ENCODE data around the gene ZNF592.

DNA sequence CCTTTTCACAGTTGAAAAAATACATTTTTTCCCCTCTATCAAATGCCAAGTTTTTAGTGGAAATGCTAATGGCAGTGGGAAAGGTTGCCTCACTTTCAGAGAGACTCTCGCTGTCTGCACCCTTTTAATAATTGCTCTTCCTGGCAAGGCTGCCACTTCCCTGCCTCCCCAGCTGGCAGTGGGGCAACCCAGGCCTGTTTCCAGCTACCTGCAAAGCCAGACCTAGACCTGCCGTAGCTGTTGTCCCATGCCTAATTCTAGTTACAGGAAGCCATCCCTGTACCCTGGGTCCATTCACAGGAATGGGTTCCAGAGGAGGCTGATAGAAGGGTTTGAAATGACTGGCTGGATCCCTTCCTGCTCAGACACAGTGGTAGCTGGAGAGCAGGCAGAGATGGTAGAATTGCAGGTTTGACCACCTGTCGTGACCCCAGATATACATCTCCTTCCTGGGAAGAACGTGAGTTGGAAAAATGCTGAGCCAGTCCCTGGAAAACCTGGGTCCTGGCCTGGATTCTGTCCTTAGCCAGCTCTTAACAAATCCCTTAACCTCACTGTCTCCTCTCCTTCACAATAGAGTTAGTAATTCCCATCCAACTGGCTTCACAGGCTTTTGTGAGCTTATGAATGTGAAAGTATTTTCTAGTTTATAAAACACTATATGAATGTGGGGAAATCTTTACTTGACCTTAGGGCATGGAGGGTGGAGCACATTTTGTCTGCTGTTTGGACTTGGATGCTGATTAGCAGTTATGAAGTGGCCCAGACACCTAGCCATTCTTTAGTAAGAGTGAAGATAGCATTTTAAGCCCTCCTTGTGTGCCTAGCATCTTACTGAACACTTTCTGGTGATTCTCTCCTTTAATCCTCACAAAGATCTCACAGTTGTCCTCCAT, 55.9 kb downstream of the ZNF592 start:
- TF ChIP-seq, protein P1, sequence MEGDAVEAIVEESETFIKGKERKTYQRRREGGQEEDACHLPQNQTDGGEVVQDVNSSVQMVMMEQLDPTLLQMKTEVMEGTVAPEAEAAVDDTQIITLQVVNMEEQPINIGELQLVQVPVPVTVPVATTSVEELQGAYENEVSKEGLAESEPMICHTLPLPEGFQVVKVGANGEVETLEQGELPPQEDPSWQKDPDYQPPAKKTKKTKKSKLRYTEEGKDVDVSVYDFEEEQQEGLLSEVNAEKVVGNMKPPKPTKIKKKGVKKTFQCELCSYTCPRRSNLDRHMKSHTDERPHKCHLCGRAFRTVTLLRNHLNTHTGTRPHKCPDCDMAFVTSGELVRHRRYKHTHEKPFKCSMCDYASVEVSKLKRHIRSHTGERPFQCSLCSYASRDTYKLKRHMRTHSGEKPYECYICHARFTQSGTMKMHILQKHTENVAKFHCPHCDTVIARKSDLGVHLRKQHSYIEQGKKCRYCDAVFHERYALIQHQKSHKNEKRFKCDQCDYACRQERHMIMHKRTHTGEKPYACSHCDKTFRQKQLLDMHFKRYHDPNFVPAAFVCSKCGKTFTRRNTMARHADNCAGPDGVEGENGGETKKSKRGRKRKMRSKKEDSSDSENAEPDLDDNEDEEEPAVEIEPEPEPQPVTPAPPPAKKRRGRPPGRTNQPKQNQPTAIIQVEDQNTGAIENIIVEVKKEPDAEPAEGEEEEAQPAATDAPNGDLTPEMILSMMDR (IDR thresholded peaks at IDR 0.05) = no peak
- TF ChIP-seq POLR2A (IDR thresholded peaks at IDR 0.05) (no peak), POLR2AphosphoS5 (IDR thresholded peaks at IDR 0.05) (no peak)
